HEK293 (cell line): Measurements from ENCODE around the gene HOXC11.

ENCODE experiments used
- KLF7 ChIP-seq: fragments of 450-650 bp; formaldehyde crosslinking; IDR thresholded peaks from 2 replicates; pipeline ENCODE4 v1.5.1; 2016; ENCODE audit warnings: missing biosample characterization, missing genetic modification characterization, borderline replicate concordance
- SP2 ChIP-seq: fragments of 450-650 bp; formaldehyde crosslinking; IDR thresholded peaks from 2 replicates; pipeline ENCODE4 v1.5.1; 2016; ENCODE audit warnings: missing biosample characterization, missing genetic modification characterization
- SP3 ChIP-seq: fragments of 450-650 bp; formaldehyde crosslinking; IDR thresholded peaks from 2 replicates; pipeline ENCODE4 v1.5.1; 2016; ENCODE audit warnings: missing biosample characterization, missing genetic modification characterization
- WT1 ChIP-seq: fragments of 450-650 bp; formaldehyde crosslinking; IDR thresholded peaks from 2 replicates; pipeline ENCODE4 v1.5.1; 2016; ENCODE audit warnings: missing biosample characterization, missing genetic modification characterization
- ZBTB7A ChIP-seq: fragments of 450-650 bp; formaldehyde crosslinking; IDR thresholded peaks from 2 replicates; pipeline ENCODE4 v1.5.1; 2016; ENCODE audit warnings: low read depth, missing biosample characterization, missing genetic modification characterization
- ZBTB8A ChIP-seq: fragments of 450-650 bp; formaldehyde crosslinking; IDR thresholded peaks from 2 replicates; pipeline ENCODE4 v1.5.1; 2016; ENCODE audit warnings: missing biosample characterization, missing genetic modification characterization
- ZFHX2 ChIP-seq: fragments of 450-650 bp; formaldehyde crosslinking; conservative IDR thresholded peaks from 2 replicates; pipeline ENCODE4 v1.5.1; 2016; ENCODE audit warnings: missing biosample characterization, missing genetic modification characterization
- ZFP37 ChIP-seq: fragments of 450-650 bp; formaldehyde crosslinking; IDR thresholded peaks from 2 replicates; pipeline ENCODE4 v1.5.1; 2016; ENCODE audit warnings: missing biosample characterization, missing genetic modification characterization
- ZIC2 ChIP-seq: fragments of 450-650 bp; formaldehyde crosslinking; IDR thresholded peaks from 2 replicates; pipeline ENCODE4 v1.5.1; 2016; ENCODE audit warnings: missing biosample characterization, missing genetic modification characterization
- ZNF112 ChIP-seq: fragments of 450-650 bp; formaldehyde crosslinking; IDR thresholded peaks from 2 replicates; pipeline ENCODE4 v1.5.0; 2017; ENCODE audit warnings: missing biosample characterization, missing genetic modification characterization
- ZNF140 ChIP-seq: fragments of 450-650 bp; formaldehyde crosslinking; IDR thresholded peaks from 2 replicates; pipeline ENCODE4 v1.5.1; 2016; ENCODE audit warnings: missing biosample characterization, missing genetic modification characterization
- ZNF146 ChIP-seq: fragments of 450-650 bp; formaldehyde crosslinking; IDR thresholded peaks from 2 replicates; pipeline ENCODE4 v1.5.1; 2016; ENCODE audit warnings: missing biosample characterization, missing genetic modification characterization
- ZNF16 ChIP-seq: fragments of 450-650 bp; formaldehyde crosslinking; IDR thresholded peaks from 2 replicates; pipeline ENCODE4 v1.5.1; 2016; ENCODE audit warnings: low read depth, missing biosample characterization, missing genetic modification characterization
- ZNF223 ChIP-seq: fragments of 450-650 bp; formaldehyde crosslinking; IDR thresholded peaks from 2 replicates; pipeline ENCODE4 v1.5.1; 2016; ENCODE audit warnings: missing biosample characterization, missing genetic modification characterization
- ZNF335 ChIP-seq: fragments of 450-650 bp; formaldehyde crosslinking; conservative IDR thresholded peaks from 2 replicates; pipeline ENCODE4 v1.5.1; 2016; ENCODE audit warnings: missing biosample characterization, missing genetic modification characterization
- ZNF366 ChIP-seq: fragments of 450-650 bp; formaldehyde crosslinking; conservative IDR thresholded peaks from 2 replicates; pipeline ENCODE4 v1.5.1; 2016; ENCODE audit warnings: missing biosample characterization, missing genetic modification characterization
- ZNF423 ChIP-seq: fragments of 450-650 bp; formaldehyde crosslinking; IDR thresholded peaks from 2 replicates; pipeline ENCODE4 v1.5.1; 2016; ENCODE audit warnings: missing biosample characterization, missing genetic modification characterization
- ZNF48 ChIP-seq: fragments of 450-650 bp; formaldehyde crosslinking; IDR thresholded peaks from 2 replicates; pipeline ENCODE4 v1.5.1; 2016; ENCODE audit warnings: missing biosample characterization, missing genetic modification characterization
- ZNF544 ChIP-seq: fragments of 450-650 bp; formaldehyde crosslinking; IDR thresholded peaks from 2 replicates; pipeline ENCODE4 v1.5.0; 2017; ENCODE audit warnings: missing biosample characterization, missing genetic modification characterization
- ZNF621 ChIP-seq: fragments of 450-650 bp; formaldehyde crosslinking; IDR thresholded peaks from 2 replicates; pipeline ENCODE4 v1.5.1; 2017; ENCODE audit warnings: missing biosample characterization, missing genetic modification characterization
- ZNF660 ChIP-seq: fragments of 450-650 bp; IDR thresholded peaks from 2 replicates; pipeline ENCODE4 v1.5.1; 2018; ENCODE audit warnings: missing biosample characterization, mild to moderate bottlenecking, missing genetic modification characterization
- ZNF830 ChIP-seq: fragments of 450-650 bp; IDR thresholded peaks from 2 replicates; pipeline ENCODE4 v1.5.0; 2018; ENCODE audit warnings: missing biosample characterization, missing genetic modification characterization, low read depth, mild to moderate bottlenecking, moderate library complexity
- ZSCAN16 ChIP-seq: fragments of 450-650 bp; formaldehyde crosslinking; IDR thresholded peaks from 2 replicates; pipeline ENCODE4 v1.5.1; 2016; ENCODE audit warnings: missing biosample characterization, missing genetic modification characterization
- TF ChIP-seq, protein P1 (sequence below): fragments of 450-650 bp; formaldehyde crosslinking; IDR thresholded peaks from 2 replicates; pipeline ENCODE4 v1.5.1; 2016; ENCODE audit warnings: missing biosample characterization, missing genetic modification characterization, low read depth
- TF ChIP-seq, protein P2 (sequence below): fragments of 450-650 bp; formaldehyde crosslinking; IDR thresholded peaks from 2 replicates; pipeline ENCODE4 v1.5.1; 2016; ENCODE audit warnings: missing biosample characterization, missing genetic modification characterization
- TF ChIP-seq, protein P3 (sequence below): fragments of 450-650 bp; formaldehyde crosslinking; IDR thresholded peaks from 2 replicates; pipeline ENCODE4 v1.5.1; 2016; ENCODE audit warnings: missing biosample characterization, missing genetic modification characterization
- TF ChIP-seq, protein P4 (sequence below): fragments of 450-650 bp; formaldehyde crosslinking; IDR thresholded peaks from 2 replicates; pipeline ENCODE4; 2016; ENCODE audit warnings: missing biosample characterization, missing genetic modification characterization
- TF ChIP-seq, protein P5 (sequence below): fragments of 450-650 bp; formaldehyde crosslinking; IDR thresholded peaks from 2 replicates; pipeline ENCODE4 v1.5.1; 2016; ENCODE audit warnings: missing biosample characterization, missing genetic modification characterization, borderline replicate concordance
- TF ChIP-seq, protein P6 (sequence below): fragments of 450-650 bp; formaldehyde crosslinking; IDR thresholded peaks from 2 replicates; pipeline ENCODE4 v1.5.1; 2017; ENCODE audit warnings: missing biosample characterization, mild to moderate bottlenecking, missing genetic modification characterization, moderate library complexity
- TF ChIP-seq, protein P7 (sequence below): fragments of 450-650 bp; formaldehyde crosslinking; IDR thresholded peaks from 2 replicates; pipeline ENCODE4 v1.5.1; 2017; ENCODE audit warnings: missing biosample characterization, missing genetic modification characterization

The HOXC11 gene

DNA sequence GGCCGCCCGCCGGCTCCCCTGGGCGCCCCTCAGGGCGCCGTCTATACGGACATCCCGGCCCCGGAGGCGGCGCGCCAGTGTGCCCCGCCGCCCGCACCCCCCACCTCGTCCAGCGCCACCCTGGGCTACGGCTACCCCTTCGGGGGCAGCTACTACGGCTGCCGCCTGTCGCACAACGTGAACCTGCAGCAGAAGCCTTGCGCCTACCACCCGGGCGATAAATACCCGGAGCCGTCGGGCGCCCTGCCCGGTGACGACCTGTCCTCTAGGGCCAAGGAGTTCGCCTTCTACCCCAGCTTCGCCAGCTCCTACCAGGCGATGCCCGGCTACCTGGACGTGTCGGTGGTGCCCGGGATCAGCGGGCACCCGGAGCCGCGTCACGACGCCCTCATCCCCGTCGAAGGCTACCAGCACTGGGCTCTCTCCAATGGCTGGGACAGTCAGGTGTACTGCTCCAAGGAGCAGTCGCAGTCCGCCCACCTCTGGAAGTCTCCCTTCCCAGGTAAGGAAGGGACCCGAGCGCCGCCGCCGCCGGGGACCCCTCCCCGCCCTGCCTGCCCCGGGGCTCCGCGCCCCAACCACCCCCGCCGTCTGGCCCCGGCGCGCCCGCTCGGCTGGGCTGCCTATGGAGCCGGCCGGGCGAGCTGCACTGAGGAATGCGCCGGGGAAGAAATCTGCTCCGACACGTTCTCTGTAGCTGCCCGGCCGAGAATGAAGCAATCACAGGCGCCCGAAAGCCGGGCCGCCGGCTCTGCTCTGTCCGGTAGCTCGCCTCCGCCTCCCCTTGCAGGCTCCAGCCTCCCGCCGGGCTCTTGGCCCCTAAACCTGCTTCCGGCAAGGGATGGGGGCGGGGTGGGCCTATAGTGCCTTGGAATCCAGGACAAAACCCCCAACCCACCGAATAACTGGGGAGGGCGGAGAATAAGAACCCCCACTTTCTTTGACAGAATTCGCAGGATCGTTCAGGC lies 33.5 kb upstream of the HOXC11 start (continued):
- TF ChIP-seq, protein P1, sequence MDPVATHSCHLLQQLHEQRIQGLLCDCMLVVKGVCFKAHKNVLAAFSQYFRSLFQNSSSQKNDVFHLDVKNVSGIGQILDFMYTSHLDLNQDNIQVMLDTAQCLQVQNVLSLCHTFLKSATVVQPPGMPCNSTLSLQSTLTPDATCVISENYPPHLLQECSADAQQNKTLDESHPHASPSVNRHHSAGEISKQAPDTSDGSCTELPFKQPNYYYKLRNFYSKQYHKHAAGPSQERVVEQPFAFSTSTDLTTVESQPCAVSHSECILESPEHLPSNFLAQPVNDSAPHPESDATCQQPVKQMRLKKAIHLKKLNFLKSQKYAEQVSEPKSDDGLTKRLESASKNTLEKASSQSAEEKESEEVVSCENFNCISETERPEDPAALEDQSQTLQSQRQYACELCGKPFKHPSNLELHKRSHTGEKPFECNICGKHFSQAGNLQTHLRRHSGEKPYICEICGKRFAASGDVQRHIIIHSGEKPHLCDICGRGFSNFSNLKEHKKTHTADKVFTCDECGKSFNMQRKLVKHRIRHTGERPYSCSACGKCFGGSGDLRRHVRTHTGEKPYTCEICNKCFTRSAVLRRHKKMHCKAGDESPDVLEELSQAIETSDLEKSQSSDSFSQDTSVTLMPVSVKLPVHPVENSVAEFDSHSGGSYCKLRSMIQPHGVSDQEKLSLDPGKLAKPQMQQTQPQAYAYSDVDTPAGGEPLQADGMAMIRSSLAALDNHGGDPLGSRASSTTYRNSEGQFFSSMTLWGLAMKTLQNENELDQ, result no peak
- no peak for TF ChIP-seq ZNF146
- TF ChIP-seq ZNF830, result no peak
- TF ChIP-seq ZNF48 (tag by site-specific recombination), result no peak
- TF ChIP-seq ZIC2 (tag by site-specific recombination), result peak; percentile 60
- TF ChIP-seq ZFP37, result no peak
- TF ChIP-seq ZNF112 (tag by site-specific recombination), result no peak
- TF ChIP-seq ZBTB7A (tag by site-specific recombination), result no peak
- 0 out of 2 replicates have a peak, but pooled peaks have one; percentile 31 for TF ChIP-seq ZNF423 (tag by site-specific recombination)
- TF ChIP-seq, protein P2, sequence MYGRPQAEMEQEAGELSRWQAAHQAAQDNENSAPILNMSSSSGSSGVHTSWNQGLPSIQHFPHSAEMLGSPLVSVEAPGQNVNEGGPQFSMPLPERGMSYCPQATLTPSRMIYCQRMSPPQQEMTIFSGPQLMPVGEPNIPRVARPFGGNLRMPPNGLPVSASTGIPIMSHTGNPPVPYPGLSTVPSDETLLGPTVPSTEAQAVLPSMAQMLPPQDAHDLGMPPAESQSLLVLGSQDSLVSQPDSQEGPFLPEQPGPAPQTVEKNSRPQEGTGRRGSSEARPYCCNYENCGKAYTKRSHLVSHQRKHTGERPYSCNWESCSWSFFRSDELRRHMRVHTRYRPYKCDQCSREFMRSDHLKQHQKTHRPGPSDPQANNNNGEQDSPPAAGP (tag by site-specific recombination), result no peak
- TF ChIP-seq, protein P3, sequence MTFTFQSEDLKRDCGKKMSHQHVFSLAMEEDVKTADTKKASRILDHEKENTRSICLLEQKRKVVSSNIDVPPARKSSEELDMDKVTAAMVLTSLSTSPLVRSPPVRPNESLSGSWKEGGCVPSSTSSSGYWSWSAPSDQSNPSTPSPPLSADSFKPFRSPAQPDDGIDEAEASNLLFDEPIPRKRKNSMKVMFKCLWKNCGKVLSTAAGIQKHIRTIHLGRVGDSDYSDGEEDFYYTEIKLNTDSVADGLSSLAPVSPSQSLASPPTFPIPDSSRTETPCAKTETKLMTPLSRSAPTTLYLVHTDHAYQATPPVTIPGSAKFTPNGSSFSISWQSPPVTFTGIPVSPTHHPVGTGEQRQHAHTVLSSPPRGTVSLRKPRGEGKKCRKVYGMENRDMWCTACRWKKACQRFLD (tag by site-specific recombination), result no peak
- TF ChIP-seq SP2 (tag by site-specific recombination), result peak; percentile 54
- TF ChIP-seq, protein P4, sequence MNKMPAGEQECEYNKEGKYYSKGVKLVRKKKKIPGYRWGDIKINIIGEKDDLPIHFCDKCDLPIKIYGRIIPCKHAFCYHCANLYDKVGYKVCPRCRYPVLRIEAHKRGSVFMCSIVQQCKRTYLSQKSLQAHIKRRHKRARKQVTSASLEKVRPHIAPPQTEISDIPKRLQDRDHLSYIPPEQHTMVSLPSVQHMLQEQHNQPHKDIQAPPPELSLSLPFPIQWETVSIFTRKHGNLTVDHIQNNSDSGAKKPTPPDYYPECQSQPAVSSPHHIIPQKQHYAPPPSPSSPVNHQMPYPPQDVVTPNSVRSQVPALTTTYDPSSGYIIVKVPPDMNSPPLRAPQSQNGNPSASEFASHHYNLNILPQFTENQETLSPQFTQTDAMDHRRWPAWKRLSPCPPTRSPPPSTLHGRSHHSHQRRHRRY (tag by site-specific recombination), result no peak
- TF ChIP-seq ZNF660, result 0 out of 2 replicates have a peak, but pooled peaks have one; percentile 40
- TF ChIP-seq, protein P5, sequence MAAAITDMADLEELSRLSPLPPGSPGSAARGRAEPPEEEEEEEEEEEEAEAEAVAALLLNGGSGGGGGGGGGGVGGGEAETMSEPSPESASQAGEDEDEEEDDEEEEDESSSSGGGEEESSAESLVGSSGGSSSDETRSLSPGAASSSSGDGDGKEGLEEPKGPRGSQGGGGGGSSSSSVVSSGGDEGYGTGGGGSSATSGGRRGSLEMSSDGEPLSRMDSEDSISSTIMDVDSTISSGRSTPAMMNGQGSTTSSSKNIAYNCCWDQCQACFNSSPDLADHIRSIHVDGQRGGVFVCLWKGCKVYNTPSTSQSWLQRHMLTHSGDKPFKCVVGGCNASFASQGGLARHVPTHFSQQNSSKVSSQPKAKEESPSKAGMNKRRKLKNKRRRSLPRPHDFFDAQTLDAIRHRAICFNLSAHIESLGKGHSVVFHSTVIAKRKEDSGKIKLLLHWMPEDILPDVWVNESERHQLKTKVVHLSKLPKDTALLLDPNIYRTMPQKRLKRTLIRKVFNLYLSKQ (tag by site-specific recombination), result no peak
- no peak for TF ChIP-seq ZNF366
- no peak for TF ChIP-seq ZNF140 (tag by site-specific recombination)
- TF ChIP-seq ZNF223 (tag by site-specific recombination), result 0 out of 2 replicates have a peak, but pooled peaks have one; percentile 50
- no peak for TF ChIP-seq SP3 (tag by site-specific recombination)
- TF ChIP-seq ZNF621 (tag by site-specific recombination), result no peak
- TF ChIP-seq ZNF335 (tag by site-specific recombination), result peak; percentile 94
- TF ChIP-seq ZSCAN16, result no peak
- TF ChIP-seq ZFHX2 (tag by site-specific recombination), result no peak
- no peak for TF ChIP-seq ZNF544 (tag by site-specific recombination)
- no peak for TF ChIP-seq KLF7 (tag by site-specific recombination)
- TF ChIP-seq ZNF16 (tag by site-specific recombination), result no peak
- TF ChIP-seq WT1 (tag by site-specific recombination), result no peak
- TF ChIP-seq, protein P6, sequence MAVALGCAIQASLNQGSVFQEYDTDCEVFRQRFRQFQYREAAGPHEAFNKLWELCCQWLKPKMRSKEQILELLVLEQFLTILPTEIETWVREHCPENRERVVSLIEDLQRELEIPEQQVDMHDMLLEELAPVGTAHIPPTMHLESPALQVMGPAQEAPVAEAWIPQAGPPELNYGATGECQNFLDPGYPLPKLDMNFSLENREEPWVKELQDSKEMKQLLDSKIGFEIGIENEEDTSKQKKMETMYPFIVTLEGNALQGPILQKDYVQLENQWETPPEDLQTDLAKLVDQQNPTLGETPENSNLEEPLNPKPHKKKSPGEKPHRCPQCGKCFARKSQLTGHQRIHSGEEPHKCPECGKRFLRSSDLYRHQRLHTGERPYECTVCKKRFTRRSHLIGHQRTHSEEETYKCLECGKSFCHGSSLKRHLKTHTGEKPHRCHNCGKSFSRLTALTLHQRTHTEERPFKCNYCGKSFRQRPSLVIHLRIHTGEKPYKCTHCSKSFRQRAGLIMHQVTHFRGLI (tag by site-specific recombination), result peak; percentile 80
- TF ChIP-seq ZBTB8A (tag by site-specific recombination), result peak; percentile 95
- TF ChIP-seq, protein P7, sequence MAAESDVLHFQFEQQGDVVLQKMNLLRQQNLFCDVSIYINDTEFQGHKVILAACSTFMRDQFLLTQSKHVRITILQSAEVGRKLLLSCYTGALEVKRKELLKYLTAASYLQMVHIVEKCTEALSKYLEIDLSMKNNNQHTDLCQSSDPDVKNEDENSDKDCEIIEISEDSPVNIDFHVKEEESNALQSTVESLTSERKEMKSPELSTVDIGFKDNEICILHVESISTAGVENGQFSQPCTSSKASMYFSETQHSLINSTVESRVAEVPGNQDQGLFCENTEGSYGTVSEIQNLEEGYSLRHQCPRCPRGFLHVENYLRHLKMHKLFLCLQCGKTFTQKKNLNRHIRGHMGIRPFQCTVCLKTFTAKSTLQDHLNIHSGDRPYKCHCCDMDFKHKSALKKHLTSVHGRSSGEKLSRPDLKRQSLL (tag by site-specific recombination), result 0 out of 2 replicates have a peak, but pooled peaks have one; percentile 11
